Testis (tissue), 3 donors: Measurements from ENCODE around the gene MRPS2. TPM values are rescaled to one million over a fixed set of nuclear protein-coding genes. Genes with fewer than 3 reads are reported as not detected.

Experiments
- DNase-seq: peaks from one replicate; pipeline ENCODE4 v3.0.0-alpha.2; 2019
- H3K27ac ChIP-seq, 2 donors: fragments of 200-600 bp; sonication (generic); one replicate each; pipeline ENCODE4 v1.5.1; 2019
- H3K27me3 ChIP-seq: fragments of 200-600 bp; sonication (generic); one replicate; pipeline ENCODE4 v1.5.1; 2019
- H3K36me3 ChIP-seq: fragments of 200-600 bp; sonication (generic); one replicate; pipeline ENCODE4 v1.5.1; 2017; ENCODE audit warnings: low read depth; ENCODE audit errors: missing control alignments
- H3K4me1 ChIP-seq: fragments of 200-600 bp; sonication (generic); one replicate; pipeline ENCODE4 v1.5.1; 2019
- H3K4me3 ChIP-seq, 2 donors: fragments of 200-600 bp; sonication (generic); one replicate each; pipeline ENCODE4 v1.5.1; 2017 to 2019
- H3K9me3 ChIP-seq: fragments of 200-600 bp; sonication (generic); one replicate; pipeline ENCODE4 v1.5.1; 2017
- POLR2A ChIP-seq: fragments of 450-650 bp; IDR thresholded peaks from one replicate; pipeline ENCODE4 v1.6.1; 2017; ENCODE audit warnings: antibody characterized with exemption, mild to moderate bottlenecking, moderate library complexity
- WGBS, 2 donors: methylation state at CpG; one replicate each; pipeline ENCODE4 v1.1.5; 2018; 5-methylcytosine and 5-hydroxymethylcytosine counted together
- intact Hi-C: fragments of 100-400 bp; cut with DNase I; formaldehyde crosslinking; loops from one replicate; pipeline ENCODE4 v1.15.1; 2023; ENCODE audit warnings: low total_unique reads
- polyA plus RNA-seq: library from polyadenylated mRNA; stranded (reverse); fragments of 350-450 nt; fragmentation: Illumina TruSeq; extraction: RNeasy Lipid Tissue Mini Kit (QIAGEN cat#74804); gene quantifications from one replicate; pipeline ENCODE4 v1.2.3, GENCODE V29; 2014; ENCODE audit warnings: low read depth, low replicate concordance; ENCODE audit not compliant: insufficient read depth
- total RNA-seq, 2 donors: library from RNA; depleted of rRNA; stranded (reverse); fragments of >200 nt; gene quantifications; one replicate each; pipeline ENCODE4 v1.2.3, GENCODE V29; 2016
- TF ChIP-seq, protein P1 (sequence below), 3 experiments: fragments of 450-650 bp in 2 of 3; fragments of 200-600 bp in 1 of 3; sonication (generic) in 1 of 3; IDR thresholded peaks; one replicate each; pipeline ENCODE4 v1.5.1; 2016 to 2019; ENCODE audit warnings: antibody characterized with exemption in 3 of 3, mild to moderate bottlenecking in 2 of 3, moderate library complexity in 1 of 3

Gene MRPS2
- total and polyA plus RNA-seq, 3 donors from 2014 or later = 34.7 to 40.4 (median 35.9) TPM

DNA sequence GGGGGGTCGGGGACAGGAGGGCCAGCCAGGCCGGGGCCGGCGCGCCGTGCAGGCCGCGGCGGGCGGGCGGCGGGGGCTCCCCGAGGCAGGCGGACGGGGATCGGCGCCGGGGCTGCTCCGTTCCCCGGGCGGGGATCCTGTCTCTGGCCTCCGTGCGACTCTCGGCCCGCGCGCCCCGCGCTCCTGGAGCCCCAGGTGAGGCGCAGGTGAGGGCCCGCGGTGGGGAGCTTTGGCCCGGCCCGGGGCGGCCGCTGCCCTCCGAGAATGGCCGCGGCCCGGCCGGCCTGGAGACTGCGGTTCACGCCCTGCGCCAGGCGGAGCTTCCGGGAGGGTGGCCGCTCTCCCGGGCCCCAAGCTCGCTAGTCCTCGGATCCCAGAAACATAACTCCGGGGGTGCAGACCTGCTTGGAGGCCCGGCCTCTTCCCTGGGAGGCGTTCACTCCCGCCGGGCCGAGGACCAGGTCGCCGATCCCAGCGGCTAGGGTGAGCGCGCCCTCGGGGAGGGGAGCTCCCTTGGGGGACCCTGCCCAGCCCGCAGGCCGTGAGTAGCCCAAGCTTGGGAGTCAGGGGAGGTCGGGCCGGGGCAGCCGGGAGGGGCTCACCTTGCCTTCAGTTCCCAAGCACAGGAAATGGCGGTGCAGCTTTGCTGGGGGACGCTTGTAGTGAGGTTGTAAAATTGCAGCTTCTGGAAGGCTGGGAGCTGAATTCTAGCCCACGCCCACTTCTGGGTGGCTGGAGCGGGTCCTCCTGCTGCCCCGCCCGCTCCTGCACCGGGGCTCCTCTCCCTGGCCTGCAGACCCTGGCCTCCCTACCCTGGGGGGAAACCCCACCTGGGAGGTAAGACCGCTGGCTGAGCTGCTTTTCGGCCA is 20.2 kb upstream of the MRPS2 start:
- 0 to 1% methylated on average over 6 to 49 of the region's 76 CpGs for WGBS, 2 donors

DNA sequence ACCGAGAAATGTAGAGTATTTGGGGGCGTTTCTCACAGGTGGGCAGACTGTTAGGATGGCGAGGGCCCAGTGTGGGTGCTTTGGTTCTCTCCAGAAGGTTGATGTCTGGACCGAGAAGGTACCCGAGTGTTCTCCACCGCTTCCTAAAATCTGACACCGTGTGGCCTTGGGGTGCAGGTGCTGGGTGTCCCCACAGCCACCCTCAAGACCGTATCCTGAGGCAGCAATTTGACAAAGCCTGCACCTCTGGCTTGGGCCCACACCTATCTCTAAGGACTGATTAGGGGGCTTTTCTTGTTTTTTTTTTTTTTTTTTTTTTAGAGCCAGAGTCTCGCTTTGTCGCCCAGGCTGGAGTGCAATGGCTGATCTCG is 19.6 kb upstream of the MRPS2 start:
- no peak for TF ChIP-seq POLR2A
- TF ChIP-seq, protein P1, sequence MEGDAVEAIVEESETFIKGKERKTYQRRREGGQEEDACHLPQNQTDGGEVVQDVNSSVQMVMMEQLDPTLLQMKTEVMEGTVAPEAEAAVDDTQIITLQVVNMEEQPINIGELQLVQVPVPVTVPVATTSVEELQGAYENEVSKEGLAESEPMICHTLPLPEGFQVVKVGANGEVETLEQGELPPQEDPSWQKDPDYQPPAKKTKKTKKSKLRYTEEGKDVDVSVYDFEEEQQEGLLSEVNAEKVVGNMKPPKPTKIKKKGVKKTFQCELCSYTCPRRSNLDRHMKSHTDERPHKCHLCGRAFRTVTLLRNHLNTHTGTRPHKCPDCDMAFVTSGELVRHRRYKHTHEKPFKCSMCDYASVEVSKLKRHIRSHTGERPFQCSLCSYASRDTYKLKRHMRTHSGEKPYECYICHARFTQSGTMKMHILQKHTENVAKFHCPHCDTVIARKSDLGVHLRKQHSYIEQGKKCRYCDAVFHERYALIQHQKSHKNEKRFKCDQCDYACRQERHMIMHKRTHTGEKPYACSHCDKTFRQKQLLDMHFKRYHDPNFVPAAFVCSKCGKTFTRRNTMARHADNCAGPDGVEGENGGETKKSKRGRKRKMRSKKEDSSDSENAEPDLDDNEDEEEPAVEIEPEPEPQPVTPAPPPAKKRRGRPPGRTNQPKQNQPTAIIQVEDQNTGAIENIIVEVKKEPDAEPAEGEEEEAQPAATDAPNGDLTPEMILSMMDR (IDR thresholded peaks at IDR 0.05) = no peak
- intact Hi-C loops = no loop called here
- Histone ChIP-seq H3K36me3 (no peaks in the 10 kb centered on the region), H3K4me1 (peaks cover 6% of the 10 kb centered on the region), H3K27me3 (no peaks in the 10 kb centered on the region), H3K9me3 (no peaks in the 10 kb centered on the region), H3K4me3 (peak overlapping the region in 1 of 2 donors; percentile 82), H3K27ac (no peak overlapping the region)
- DNase-seq = no peak
- 27 to 34% methylated on average over 10 to 11 of the region's 11 CpGs for WGBS, 2 donors

More for the DNA sequence above, 20.2 kb upstream of the MRPS2 start:
- Histone ChIP-seq H3K36me3 (no peaks in the 10 kb centered on the region), H3K27ac (peak overlapping the region; percentile 31 to 61), H3K4me3 (peak overlapping the region; percentile 60 to 82), H3K4me1 (peaks cover 6% of the 10 kb centered on the region), H3K9me3 (no peaks in the 10 kb centered on the region), H3K27me3 (no peaks in the 10 kb centered on the region)
- peak; percentile 58 for DNase-seq
- intact Hi-C loops = no loop called here
- TF ChIP-seq POLR2A = no peak

DNA sequence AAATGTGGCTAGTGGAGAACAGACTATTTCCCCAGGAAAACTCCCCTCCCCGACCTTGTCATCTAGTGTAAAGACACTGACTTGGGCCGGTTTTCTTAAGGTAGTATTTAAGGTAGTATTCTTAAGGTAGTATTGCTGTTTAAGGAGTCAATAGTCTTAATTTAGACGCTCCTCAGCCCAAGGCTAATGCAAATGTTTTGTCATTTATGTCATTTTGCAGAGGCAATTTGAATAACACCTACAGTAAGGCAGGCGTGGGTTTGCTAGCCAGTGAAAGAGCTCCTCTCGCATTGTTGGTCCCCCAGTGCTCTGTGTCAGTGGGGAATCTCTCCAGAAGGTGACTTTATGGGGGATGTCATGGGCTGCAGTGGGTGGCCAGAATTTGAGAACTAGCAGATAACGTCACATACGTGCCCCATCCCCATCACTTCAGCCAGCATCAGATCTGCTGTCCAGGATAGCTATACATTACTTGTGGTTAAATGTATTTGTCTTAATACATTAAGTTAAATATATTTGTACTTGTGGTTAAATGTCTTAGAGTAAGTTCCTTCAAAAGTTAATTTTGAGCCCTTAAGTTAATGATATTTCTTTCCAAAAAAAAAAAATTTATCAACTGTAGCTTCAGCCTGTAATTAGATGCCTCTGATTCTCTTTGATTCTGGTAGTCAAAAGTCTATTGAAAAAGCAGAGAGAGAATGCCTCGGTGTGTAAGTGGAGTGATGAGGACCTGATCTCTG is 18.3 kb upstream of the MRPS2 start:
- Histone ChIP-seq H3K4me1 (peaks cover 6% of the 10 kb centered on the region), H3K27ac (no peak overlapping the region), H3K27me3 (no peaks in the 10 kb centered on the region), H3K9me3 (no peaks in the 10 kb centered on the region), H3K4me3 (no peak overlapping the region), H3K36me3 (no peaks in the 10 kb centered on the region)
- WGBS, 2 donors = 74 to 78% methylated on average over 8 of the region's 8 CpGs
- no peak for DNase-seq
- intact Hi-C loops = no loop called here
- TF ChIP-seq, protein P1 (IDR thresholded peaks at IDR 0.05) = no peak
- TF ChIP-seq POLR2A = no peak

DNA sequence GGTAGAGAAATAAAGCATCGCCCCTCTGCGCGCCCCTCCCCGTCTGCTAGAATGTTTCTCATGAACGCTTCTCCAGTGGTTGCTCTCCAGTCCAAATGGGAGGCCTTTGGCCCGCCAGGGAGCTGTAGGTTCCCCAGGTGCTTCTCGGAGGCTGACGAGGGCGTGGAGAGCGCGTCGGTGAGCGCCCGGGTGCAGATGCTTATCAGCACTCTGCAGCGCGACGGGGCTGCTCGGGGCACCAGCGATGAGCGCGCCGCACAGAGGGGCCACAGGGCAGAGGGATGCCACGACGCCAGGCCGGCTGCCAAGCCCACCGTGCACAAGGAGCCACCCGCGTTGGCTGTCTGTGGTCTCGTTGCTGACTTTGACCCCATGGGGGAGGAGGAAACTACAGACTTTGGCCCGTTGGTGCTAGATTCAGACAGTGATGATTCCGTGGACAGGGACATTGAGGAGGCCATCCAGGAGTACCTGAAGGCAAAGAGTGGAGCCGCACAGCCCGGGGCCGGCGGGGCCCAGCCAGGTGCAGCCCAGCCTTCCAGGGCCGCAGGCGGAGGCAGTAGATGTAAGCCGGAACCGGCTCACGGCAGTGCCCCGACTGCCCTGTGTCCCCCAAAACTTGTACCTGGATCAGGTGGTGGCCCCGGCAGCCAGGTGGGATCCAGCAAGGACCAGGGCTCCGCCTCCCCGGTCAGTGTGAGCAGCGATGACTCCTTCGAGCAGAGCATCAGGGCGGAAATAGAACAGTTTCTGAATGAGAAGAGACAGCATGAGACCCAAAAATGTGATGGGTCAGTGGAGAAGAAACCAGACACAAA is 15.8 kb upstream of the MRPS2 start:
- no peaks in the 10 kb centered on the region for H3K4me1 ChIP-seq
- no peak overlapping the region for H3K27ac ChIP-seq
- H3K36me3 ChIP-seq = no peaks in the 10 kb centered on the region
- DNase-seq = no peak
- H3K9me3 ChIP-seq = no peaks in the 10 kb centered on the region
- H3K4me3 ChIP-seq = no peak overlapping the region
- H3K27me3 ChIP-seq = no peaks in the 10 kb centered on the region
- 96 to 99% methylated on average over 14 to 47 of the region's 47 CpGs for WGBS, 2 donors
- intact Hi-C loops = no loop called here
- no peak for TF ChIP-seq POLR2A
- TF ChIP-seq, protein P1 (IDR thresholded peaks at IDR 0.05) = no peak

DNA sequence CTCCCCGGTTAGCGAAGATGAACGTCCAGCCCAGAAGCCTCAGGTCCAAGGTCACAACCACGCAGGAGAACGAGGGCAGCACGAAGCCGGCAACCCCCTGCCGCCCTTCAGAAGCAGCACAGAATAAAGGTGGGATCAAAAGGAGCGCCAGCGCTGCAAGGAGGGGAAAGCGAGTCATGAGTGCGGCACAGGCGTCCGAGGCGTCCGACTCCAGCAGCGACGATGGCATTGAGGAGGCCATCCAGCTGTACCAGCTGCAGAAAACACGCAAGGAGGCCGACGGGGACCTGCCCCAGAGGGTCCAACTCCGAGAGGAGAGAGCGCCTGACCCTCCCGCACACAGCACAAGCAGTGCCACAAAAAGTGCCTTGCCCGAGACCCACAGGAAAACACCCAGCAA is 15.1 kb upstream of the MRPS2 start:
- no peak for TF ChIP-seq POLR2A
- TF ChIP-seq, protein P1 (IDR thresholded peaks at IDR 0.05) = no peak
- no peak for DNase-seq
- intact Hi-C loops = no loop called here
- Histone ChIP-seq H3K36me3 (no peaks in the 10 kb centered on the region), H3K27ac (no peak overlapping the region), H3K4me1 (no peaks in the 10 kb centered on the region), H3K4me3 (no peak overlapping the region), H3K27me3 (no peaks in the 10 kb centered on the region), H3K9me3 (no peaks in the 10 kb centered on the region)
- WGBS, 2 donors = 92 to 93% methylated on average over 25 of the region's 25 CpGs
